ENCODE results near the gene ADAM22.

The ADAM22 gene

GRCh38 chr7:88044069-88044468, 110.0 kb downstream of the ADAM22 start:
- no peak for DNase-seq

- no peak for DNase-seq
These were observed 113.0 kb downstream of the ADAM22 start for GRCh38 chr7:88046839-88047573.

- DNase-seq = no peak
These were observed 123.6 kb downstream of the ADAM22 start for GRCh38 chr7:88057655-88058054.

- no peak for DNase-seq
These were observed 128.2 kb downstream of the ADAM22 start for GRCh38 chr7:88062238-88062637.

- DNase-seq = no peak
These were observed 135.0 kb downstream of the ADAM22 start for GRCh38 chr7:88069093-88069492.

- no peak for DNase-seq
These were observed 138.1 kb downstream of the ADAM22 start for GRCh38 chr7:88071994-88072714.

- peak; percentile 30 for DNase-seq
These were observed 138.6 kb downstream of the ADAM22 start for GRCh38 chr7:88072715-88073055.

- no peak for DNase-seq
These were observed 139.6 kb downstream of the ADAM22 start for GRCh38 chr7:88073626-88074025.

- DNase-seq = no peak
These were observed 141.2 kb downstream of the ADAM22 start for GRCh38 chr7:88075216-88075615.

GRCh38 chr7:88083883-88084282, 149.8 kb downstream of the ADAM22 start:
- DNase-seq = no peak

- no peak for DNase-seq
These were observed 155.5 kb downstream of the ADAM22 start for GRCh38 chr7:88089561-88089960.

- DNase-seq = no peak
These were observed 156.2 kb downstream of the ADAM22 start for GRCh38 chr7:88090240-88090639.

GRCh38 chr7:88090671-88091070, 156.6 kb downstream of the ADAM22 start:
- DNase-seq = no peak

- no peak for DNase-seq
These were observed 158.1 kb downstream of the ADAM22 start for GRCh38 chr7:88091988-88092675.

GRCh38 chr7:88092676-88092999, 158.6 kb downstream of the ADAM22 start:
- peak; percentile 43 for DNase-seq

GRCh38 chr7:88101769-88102168, 167.7 kb downstream of the ADAM22 start:
- no peak for DNase-seq

- DNase-seq = no peak
These were observed 168.6 kb downstream of the ADAM22 start for GRCh38 chr7:88102675-88103074.

GRCh38 chr7:88104732-88105131, 170.7 kb downstream of the ADAM22 start:
- no peak for DNase-seq

- DNase-seq = no peak
These were observed 171.2 kb downstream of the ADAM22 start for GRCh38 chr7:88105231-88105630.

- no peak for DNase-seq
These were observed 172.4 kb downstream of the ADAM22 start for GRCh38 chr7:88106434-88106833.

- DNase-seq = no peak
These were observed 175.6 kb downstream of the ADAM22 start for GRCh38 chr7:88109612-88110011.

GRCh38 chr7:88111140-88111743, 177.2 kb downstream of the ADAM22 start:
- DNase-seq = peak; percentile 23

GRCh38 chr7:88111954-88112471, 178.0 kb downstream of the ADAM22 start:
- DNase-seq = no peak

Measured in COR-L47 (cell line).